Measurements from ENCODE around the gene DOCK1. TPM values are rescaled to one million over a fixed set of nuclear protein-coding genes. Genes with fewer than 3 reads are reported as not detected.
A peak's percentile ranks its signal among the peaks of the same experiment; 100 is the strongest.

DOCK1 gene
- total RNA-seq, 1 donor from 2014 or later: 31.2 TPM

DNA sequence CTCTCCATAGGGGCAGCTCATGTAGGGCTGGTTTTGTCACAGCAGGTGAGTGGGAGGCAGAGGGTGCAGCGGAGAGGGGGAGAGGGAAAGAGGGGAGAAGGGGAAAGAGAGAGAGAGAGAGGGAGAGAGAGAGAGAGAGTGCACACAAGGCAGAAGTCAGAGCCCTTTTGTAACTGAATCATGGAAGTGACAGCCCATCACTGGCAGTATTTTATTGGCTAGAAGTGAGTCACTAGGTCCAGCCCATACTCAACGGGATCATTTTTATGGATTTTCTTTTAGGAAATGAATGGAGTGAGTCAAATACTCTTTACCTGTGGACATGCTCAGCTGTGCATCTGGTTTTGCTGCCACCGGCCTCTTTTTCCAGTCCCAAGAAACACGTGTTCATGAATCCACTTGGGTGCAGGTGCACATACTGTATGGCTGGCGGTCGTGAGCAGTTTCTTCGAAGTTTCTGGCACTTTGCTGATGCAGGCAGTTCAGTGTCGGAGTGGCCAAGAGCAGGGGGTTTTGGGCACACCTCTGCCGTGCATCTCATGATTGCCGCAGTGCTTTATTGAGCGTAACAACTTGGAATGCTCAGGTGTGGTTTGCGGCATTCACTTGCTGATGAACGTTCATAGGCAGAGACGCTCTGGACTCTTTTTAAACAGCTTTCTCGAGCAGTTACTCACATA, 40.3 kb downstream of the DOCK1 start:
- DNase-seq (ENCODE audit: low spot score): peak; percentile 41
- intact Hi-C loops (cut with DNase I): no loop called here

DNA sequence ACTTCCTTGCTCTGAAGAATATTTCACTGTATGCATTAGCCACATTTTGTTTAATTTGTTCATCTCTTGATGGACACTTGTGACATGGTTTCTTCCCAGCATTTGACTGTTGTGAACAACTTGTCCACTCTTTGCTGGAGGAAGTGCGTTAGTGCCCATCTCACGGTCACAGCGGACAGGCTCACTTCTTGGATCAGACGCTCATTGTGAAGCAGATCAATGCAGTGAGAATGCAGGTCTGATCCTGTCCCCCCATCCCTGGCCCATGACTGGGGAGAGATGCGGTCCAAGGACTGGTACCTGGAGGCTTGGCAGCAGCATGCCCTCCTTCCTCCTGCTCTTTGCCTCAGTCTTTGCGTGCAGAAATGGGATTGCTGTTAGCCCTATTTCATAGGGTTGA, 41.5 kb downstream of the DOCK1 start:
- no peak for DNase-seq (ENCODE audit: low spot score)
- intact Hi-C loops (cut with DNase I): no loop called here

DNA sequence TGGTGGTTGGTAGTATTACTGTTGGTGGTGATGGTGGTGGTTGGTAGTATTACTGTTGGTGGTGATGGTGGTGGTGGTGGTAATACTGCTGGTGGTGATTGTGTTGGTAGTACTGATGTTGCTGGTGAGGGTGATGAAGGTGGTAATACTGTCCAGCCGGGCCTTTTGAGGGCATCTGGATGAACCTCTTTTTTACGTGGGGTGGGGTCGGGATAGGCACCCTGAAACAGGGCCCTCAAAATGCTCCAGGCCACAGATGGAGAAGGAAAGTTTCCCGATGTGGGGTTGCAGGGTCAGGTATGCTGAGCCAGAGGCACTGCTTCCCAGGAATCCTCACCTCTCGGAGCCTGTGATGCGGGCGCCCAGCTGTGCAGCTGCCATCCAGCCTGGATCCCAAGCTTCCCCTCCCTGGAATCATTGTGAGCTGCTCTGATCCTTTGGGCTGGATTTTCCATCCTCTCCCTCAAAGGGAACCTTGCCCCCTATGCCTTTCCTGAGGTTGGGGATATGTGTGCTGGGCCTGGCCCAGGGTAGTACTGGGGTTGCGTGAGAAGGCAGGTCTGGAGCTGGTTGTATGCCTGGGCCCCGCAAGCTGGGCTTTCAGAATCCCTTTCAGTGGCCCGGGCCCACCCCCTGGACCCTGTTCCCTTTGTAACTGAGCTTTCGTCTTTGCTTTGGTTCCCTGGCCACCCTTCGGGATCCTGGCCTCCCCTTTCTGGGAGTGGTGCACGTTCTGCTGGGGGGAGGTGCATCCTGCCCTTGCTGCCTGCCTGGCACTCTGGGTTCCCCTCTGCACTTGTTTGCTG, 43.3 kb downstream of the DOCK1 start:
- intact Hi-C loops (cut with DNase I): no loop called here
- DNase-seq (ENCODE audit: low spot score): no peak

DNA sequence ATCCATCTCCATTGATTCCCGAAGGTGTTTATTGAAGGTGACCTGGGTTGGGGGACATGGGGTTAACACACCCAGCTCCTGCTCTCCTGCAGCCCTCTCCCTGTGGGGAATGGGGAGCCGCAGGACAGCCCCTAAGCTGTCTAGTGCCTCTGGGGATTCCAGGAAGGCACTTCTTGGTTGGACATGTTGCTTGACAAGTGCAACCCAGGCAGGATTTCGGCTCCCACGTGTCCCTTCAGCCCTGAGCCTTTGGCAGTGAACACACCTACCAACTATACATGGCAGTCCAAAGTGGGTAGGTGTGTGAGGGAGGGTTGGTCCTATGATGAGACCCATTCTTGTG, 43.9 kb downstream of the DOCK1 start:
- DNase-seq (ENCODE audit: low spot score): no peak
- intact Hi-C loops (cut with DNase I): no loop called here

DNA sequence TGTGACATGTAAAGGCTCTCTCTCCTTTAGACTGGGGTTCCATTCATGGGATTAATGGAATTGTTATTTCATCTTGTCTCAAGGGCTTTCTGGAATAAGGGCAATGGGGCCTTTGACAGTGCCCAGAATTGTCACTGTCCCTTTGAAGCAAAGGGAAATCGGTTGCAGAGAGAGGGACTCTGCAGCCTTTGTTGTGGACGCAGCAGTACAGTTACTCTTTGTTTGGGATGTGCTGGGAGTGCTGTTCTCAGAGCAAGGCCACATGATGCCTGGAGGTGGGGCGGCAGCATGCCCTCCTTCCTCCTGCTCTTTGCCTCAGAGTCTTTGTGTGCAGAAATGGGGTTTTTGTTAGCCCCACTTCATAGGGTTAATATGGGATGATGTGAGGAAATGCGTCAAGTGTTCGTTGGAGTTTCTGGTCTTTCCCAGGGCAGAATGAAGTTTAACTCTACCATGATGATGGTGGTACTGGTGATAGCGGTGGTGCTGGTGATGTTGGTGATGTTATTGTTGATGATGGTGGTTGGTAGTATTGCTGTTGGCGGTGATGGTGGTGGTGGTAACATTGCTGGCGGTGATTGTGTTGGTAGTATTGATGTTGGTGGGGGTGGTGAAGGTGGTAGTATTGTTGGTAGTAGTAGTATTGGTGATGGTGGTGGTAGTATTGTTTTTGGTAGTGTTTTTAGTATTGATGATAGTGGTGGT, 45.3 kb downstream of the DOCK1 start:
- intact Hi-C loops (cut with DNase I): no loop called here
- no peak for DNase-seq (ENCODE audit: low spot score)

DNA sequence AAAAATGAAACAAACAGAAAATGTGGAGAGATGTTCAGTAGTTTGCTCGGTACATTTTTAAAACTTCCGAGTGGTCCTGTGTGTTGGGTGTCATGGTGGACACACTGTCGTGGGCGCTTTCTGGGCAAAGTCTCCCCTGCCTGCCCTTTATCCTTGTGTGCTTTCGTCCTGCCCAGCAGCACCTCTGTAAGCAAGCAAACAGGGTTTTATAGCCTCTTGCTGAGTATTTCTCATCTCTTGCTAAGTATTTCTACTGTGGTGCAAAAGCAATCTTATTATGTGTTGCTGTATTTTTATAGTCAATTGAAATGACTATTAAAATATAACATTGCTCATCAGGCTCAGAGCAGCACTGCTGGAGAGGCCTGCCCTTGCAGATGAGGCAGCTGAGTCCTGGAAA, 48.7 kb downstream of the DOCK1 start:
- intact Hi-C loops (cut with DNase I): no loop called here
- no peak for DNase-seq (ENCODE audit: low spot score)

DNA sequence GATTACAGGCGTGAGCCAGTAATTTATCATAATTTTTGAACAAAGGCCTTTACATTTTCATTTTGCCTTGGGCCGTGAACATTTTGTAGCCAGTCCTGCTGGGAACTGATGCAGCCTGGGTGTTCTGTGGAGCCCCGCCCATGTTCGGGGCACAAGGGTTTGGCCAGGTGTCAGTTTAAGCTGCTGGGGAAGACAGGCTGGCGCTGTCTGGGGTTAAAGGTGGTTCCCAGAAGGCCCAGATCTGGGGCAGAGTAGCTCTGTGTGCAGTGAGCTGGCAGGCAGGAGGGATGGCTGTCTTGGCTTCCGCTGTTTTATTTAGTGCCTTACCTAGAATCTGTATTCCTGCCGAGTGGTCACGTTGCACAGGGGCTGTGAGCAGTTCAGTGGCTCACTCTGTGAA, 50.2 kb downstream of the DOCK1 start:
- DNase-seq (ENCODE audit: low spot score): no peak
- intact Hi-C loops (cut with DNase I): no loop called here

DNA sequence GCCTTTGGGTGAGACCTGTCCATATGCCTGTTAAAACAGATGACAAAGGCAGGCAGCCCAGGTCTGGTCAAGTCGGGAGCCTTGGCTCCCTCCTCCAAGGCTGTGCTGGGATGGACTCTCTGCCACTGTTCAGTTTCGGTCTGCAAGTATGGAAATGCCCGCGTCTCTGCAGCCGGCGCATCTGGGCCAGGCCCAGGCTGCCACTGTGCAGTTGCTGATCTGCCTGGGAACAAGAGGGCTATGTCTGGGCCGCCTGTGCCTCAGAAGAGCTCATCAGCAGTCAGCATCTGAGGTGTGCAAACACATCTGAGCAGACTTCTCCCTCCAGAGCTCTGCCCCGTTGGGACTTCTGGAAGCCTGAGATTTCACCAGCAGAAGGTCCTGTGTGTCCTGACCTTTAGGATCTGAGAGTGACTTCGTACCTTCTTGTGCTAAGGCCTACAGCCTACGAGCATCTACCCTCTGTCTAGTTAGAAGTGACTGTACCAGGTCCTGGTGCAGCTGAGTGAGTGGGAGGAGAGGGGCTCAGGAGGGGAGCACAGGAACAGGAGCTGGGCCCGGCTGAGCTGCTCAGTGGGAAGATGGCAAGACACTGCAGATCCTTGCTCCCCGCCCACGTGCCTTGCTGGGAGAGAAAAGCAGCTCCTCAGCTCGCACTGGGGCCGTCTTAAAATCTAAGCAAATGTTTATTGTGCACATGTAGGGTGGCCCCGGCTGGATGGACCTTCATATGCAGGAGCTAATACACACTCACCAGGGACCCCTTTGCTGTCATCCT, 50.9 kb downstream of the DOCK1 start:
- DNase-seq (ENCODE audit: low spot score): peak; percentile 67
- intact Hi-C loops (cut with DNase I): no loop called here

DNA sequence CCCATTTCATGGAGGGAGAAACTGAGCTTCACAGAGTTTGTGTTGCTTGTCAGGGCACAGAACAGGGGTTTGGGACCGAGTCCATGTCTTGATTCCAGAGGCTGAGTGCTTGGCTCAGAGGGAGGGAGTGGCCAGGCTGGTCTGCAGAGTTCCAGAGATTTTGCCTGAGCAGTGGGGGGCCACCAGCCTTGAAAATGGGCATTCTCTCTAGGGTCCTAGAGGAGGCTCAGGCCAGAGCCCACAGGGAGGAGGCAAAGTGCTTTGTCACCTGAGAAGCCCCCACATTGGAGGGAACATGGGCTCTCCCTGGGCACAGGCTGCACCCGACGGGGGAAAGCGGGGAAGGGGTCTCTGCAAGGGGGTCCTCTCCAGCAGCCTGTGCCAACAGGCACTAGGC, 51.5 kb downstream of the DOCK1 start:
- no peak for DNase-seq (ENCODE audit: low spot score)
- intact Hi-C loops (cut with DNase I): no loop called here

DNA sequence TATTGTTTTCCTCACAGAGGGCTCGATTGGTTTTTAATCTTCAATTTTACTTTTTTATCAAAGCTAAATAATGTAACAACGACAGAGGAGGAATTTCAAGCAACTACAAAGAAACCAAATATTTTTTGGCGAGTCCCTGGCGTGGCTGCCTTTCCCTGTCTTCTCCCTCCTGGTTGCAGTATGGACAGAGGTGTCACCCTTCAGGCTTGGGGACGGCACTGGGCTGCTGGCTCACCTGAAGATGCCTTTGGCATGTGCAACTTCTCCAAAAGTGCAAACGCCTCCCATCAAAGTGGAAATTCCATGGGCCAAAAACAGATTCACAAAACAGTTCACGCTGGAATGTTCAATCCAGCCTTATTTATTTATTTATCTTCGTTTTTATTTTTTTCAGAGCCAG, 51.9 kb downstream of the DOCK1 start:
- DNase-seq (ENCODE audit: low spot score): no peak
- intact Hi-C loops (cut with DNase I): no loop called here

DNA sequence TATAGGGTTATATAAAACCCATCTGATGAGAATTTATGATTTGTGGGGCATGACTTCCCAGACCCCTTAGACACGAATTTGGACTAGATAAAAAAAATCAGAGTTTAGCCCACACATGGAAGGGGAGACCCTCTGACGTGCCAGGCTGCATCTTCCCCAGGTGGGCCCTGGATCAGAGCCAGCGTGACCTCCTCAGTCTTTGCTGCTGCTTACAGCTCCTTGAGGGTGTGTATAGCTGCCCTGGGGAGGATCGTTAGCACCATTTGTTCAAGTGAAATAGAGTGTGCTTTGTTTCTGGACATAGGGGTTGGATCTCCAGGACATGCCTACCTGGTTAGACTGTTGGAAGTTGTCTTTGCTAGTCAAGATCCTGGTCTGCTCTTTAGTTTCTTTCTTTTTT, 54.2 kb downstream of the DOCK1 start:
- DNase-seq (ENCODE audit: low spot score): no peak

DNA sequence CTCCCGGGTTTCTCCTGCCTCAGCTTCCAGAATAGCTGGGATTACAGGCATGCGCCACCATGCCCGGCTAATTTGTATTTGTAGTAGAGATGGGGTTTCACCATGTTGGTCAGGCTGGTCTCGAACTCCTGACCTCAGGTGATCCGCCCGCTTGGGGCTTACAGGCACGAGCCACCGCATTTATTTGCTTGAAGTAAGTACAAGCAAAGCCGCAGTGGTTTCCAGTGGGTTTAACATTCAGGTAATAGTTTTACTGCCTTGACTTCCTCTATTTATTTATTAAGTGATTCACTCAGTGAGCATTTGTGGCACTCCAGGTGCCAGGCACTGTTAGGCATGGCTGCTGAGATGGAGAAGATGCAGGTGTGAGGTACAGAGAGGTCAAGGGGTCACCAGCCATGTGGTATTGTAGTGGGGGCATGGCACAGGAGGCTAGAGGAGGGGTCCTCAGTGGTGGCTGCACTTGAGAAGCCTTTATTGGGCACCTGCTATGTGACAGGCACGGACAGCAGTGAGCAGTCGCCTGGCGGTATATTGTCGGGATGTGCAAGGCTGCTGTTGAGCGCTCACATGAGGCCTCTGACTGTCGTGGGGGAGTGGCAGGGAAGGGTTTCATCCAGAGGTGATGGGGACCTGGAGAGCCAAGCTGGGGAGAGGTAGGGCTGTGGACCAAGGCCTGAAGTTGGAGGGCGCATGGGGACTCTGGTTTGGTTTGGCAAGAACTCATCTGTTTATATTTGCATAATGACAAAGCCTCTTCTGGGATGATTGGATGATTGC, 54.9 kb downstream of the DOCK1 start:
- DNase-seq (ENCODE audit: low spot score): no peak
- intact Hi-C loops (cut with DNase I): no loop called here

More for the DNA sequence above, 54.2 kb downstream of the DOCK1 start:
- intact Hi-C loops (cut with DNase I): no loop called here

DNA sequence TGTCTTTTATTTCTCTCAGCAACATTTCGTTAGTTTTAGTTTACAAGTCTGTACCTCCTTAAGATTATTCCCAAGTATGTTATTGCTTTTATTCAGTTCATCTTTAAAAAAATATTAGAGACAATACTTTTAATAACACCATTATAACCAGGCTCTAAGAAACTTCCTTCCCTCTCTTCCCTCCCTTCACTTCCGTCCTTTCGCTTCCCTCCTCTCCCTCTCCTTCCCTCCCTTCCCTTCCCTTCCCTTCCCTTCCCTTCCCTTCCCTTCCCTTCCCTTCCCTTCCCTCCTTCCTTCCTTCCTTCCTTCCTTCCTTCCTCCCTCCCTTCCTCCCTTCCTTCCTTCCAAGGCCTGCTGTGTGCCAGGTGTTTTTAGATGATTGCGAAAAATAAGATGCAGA, 58.1 kb downstream of the DOCK1 start:
- intact Hi-C loops (cut with DNase I): no loop called here
- no peak for DNase-seq (ENCODE audit: low spot score)

DNA sequence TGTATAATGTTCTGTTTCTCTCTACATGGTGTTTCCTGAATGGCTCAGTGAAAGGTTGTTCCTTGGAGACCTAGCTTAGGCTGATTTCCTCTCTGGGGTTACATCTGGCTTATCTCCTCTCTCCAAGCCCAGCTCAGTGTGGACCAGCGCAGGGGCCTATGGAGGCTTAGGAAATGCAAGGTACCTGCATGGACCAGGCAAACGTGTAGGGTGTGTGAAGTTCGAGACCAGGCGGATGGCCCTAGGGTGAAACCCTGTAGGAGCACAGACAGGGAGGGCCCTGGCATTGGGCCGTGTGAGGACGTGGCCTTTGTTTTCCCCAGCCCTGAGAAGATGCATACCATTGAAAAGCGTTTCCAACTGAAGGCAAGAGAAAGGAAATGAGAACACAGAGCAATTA, 59.0 kb downstream of the DOCK1 start:
- intact Hi-C loops (cut with DNase I): no loop called here
- no peak for DNase-seq (ENCODE audit: low spot score)

DNA sequence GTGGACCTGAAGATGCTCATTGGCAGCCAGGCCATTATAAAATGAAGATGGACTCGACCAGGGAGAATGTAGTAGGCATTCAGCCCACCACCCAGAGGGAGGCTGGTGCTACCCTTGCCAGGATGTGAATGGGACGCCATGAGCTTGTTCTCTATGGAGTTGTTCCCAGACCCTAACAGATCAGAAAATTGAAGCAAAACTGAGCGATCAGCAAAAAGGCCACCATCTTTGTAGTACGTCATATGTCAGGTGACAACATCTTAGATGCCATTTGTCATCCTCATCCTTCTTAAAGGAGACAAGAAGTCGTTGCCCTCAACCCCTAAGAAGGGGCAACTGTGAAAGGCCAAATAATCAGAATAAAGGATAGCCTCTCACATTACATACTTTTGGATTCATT, 61.7 kb downstream of the DOCK1 start:
- intact Hi-C loops (cut with DNase I): no loop called here

DNA sequence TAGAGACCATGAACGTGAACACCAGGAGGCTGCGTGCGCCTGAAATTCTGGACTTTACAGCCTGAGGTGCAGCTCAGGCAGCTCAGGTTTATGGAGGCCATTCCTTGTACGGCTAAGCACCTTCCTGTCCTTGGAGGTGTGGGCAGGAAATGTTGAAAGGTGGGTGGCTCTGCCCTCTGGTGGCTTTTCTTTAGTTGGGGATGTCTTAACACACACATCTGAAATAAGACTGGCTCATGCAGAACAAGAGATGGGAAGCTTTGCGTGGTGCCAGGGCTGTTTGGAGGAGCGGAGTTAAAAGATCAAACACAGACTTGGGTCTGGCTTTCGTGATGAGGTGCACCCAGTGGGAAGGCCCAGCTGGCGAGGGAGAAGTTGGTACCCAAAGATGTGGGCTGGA, 64.1 kb downstream of the DOCK1 start:
- intact Hi-C loops (cut with DNase I): no loop called here
- DNase-seq (ENCODE audit: low spot score): no peak

More for the DNA sequence above, 61.7 kb downstream of the DOCK1 start:
- no peak for DNase-seq (ENCODE audit: low spot score)

DNA sequence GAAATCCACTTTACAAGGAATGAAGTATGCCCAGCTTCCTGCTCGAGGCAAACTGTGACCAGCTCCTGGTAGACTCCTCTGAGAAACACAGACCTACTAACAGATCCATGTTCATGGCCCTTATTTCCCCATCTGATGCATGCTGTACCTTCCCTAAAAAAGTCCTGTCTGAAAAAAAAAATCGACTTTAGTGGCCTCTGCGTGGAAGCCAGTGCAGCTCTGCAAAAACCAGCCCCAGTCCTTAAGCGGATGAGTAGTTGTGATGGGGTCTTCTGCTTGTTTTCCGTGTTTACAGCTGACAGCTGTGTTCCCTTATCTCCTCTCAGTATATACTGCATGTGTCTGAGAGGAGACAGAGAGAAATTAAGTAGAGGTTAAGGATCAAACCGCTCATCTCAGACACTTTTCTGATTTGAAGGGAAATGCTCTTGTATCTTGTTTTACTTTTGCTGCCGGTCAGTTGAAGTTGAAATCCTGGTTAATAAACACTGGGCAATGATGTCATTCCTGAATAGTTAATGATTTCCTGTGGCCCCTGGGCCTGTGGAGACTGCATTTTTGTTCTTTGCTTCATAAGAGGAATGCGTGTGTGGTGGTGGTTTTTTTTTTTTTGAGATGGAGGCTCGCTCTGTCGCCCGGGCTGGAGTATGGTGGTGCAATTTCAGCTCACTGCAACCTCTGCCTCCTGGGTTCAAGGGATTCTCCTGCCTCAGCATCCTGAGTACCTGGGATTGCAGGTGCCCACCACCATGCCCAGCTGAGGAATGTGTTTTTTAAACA, 67.6 kb downstream of the DOCK1 start:
- intact Hi-C loops (cut with DNase I): no loop called here
- no peak for DNase-seq (ENCODE audit: low spot score)

DNA sequence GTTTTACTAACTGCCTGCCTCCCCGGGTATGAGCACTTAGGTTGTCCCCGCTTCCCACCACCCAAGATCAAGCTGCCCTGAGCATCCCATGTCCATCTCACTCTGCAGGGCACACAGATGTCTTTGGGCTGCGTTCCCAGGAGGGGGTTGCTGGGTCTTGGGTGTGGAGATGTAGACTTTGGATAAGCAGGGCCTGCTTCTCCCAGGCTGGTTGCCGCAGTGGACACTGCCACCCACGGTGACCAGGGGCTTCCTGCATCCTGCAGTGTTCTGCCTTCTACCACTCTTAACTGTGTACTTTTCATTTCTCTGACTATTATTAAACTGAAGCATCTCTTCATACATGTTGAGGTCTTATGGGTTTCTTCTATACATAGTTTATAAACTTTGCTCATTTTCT, 70.0 kb downstream of the DOCK1 start:
- intact Hi-C loops (cut with DNase I): no loop called here

DNA sequence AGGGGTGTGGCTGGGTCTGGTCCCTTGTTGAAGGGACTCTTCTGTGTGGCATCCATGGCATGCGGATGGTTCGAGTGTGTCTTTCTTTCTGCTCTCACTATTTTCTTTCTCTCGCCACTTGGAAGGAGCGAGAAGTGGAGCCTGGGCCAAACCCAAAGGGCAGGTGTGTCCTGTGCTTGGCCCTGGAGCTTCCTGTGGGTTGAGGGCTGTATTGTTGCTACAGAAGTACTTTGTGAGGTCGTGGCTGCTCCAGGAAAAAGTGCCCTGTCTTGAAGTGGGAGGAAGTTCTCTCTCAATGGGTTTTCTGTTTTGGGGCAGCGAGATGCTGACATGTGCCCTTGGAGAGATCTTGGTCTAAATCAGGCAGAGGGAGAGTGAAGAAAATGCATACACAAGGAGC, 72.0 kb downstream of the DOCK1 start:
- intact Hi-C loops (cut with DNase I): no loop called here
- no peak for DNase-seq (ENCODE audit: low spot score)

More for the DNA sequence above, 70.0 kb downstream of the DOCK1 start:
- DNase-seq (ENCODE audit: low spot score): no peak
